ENCODE measurements around the gene MIPOL1.

- TF ChIP-seq CTCF (IDR thresholded peaks at IDR 0.05; ENCODE audit: extremely low read depth in 1 of 2, insufficient read depth in 1 of 2, low read depth in 1 of 2, low read length in 2 of 2) (no peak), MAX (IDR thresholded peaks at IDR 0.05; ENCODE audit: insufficient read depth, insufficient read length) (no peak)
Measured at GRCh38 chr14:37422748-37423147, 225.0 kb downstream of the MIPOL1 start.
